HUES6 (cell line): ENCODE measurements around the gene LRRC75A.

Source experiments
- H3K27ac ChIP-seq: 2 replicates; pipeline ENCODE4 v1.7.0; 2013; ENCODE audit warnings: low read depth, mild to moderate bottlenecking, low read length, inconsistent platforms
- H3K27me3 ChIP-seq: 2 replicates; pipeline ENCODE4 v1.6.1; 2013; ENCODE audit warnings: low read length; ENCODE audit not compliant: control insufficient read depth, insufficient read depth
- H3K36me3 ChIP-seq: 2 replicates; pipeline ENCODE4 v1.6.1; 2013; ENCODE audit warnings: low read length; ENCODE audit not compliant: control insufficient read depth, insufficient read depth
- H3K4me1 ChIP-seq: 2 replicates; pipeline ENCODE4 v1.6.1; 2013; ENCODE audit warnings: low read length; ENCODE audit not compliant: control insufficient read depth, insufficient read depth
- H3K4me3 ChIP-seq: 2 replicates; pipeline ENCODE4 v1.5.1; 2013; ENCODE audit warnings: low read depth, low read length
- H3K9ac ChIP-seq: one replicate; pipeline ENCODE4 v1.6.1; 2013; ENCODE audit warnings: mild to moderate bottlenecking, low read length
- H3K9me3 ChIP-seq: 2 replicates; pipeline ENCODE4 v1.6.1; 2013; ENCODE audit warnings: low read depth, low read length; ENCODE audit not compliant: control insufficient read depth, insufficient read depth

The LRRC75A gene

DNA sequence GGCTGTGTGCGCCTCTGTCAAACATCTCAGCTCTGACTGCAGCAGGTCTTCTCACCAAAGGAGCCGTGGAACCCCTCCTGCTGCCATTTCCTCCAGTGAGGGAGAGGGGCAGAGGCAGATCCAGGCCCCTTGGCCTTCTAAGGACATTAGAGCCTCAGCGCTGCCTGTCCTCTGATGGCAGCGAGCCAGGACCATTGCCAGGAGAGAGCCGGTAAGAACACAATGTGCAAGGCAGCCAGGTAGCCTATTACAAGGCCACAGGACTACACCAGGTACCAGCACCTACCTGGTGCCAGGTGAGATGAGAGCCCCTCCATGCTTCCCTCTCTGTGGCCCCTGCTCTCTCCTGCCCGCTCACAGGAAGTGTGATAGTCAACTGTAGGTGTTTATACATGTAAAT is 11.0 kb downstream of the LRRC75A start:
- H3K9me3 ChIP-seq, result no peaks in the 10 kb centered on the region
- no peaks in the 10 kb centered on the region for H3K27me3 ChIP-seq
- H3K36me3 ChIP-seq, result no peaks in the 10 kb centered on the region
- H3K27ac ChIP-seq, result no peak overlapping the region
- no peak overlapping the region for H3K9ac ChIP-seq
- H3K4me3 ChIP-seq, result no peak overlapping the region
- H3K4me1 ChIP-seq, result peaks cover 40% of the 10 kb centered on the region

DNA sequence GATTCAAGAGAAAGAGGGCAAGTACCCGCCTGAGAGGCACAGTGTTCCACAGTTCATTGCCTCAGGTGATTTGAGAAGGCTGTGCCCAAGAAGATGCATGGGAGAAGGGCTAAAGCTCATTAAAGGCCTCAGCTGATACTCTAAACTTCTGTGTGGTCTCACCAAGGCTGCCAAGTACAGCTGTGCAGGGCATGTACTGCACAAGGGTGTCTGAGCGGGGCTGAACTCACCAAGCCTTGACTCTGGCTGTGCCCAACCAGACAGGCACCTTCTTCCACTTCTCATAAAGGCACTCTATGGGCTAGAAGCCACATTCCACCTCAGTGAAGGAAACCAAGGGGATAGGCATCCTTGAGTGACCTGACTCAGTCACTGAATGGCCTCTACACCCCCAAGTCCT is 12.7 kb downstream of the LRRC75A start:
- Histone ChIP-seq H3K27ac (no peak overlapping the region), H3K36me3 (no peaks in the 10 kb centered on the region), H3K9me3 (no peaks in the 10 kb centered on the region), H3K4me1 (peaks cover 25% of the 10 kb centered on the region), H3K4me3 (no peak overlapping the region), H3K9ac (no peak overlapping the region), H3K27me3 (no peaks in the 10 kb centered on the region)

- Histone ChIP-seq H3K36me3 (no peaks in the 10 kb centered on the region), H3K27ac (no peak overlapping the region), H3K9me3 (no peaks in the 10 kb centered on the region), H3K4me3 (no peak overlapping the region), H3K27me3 (no peaks in the 10 kb centered on the region), H3K9ac (no peak overlapping the region), H3K4me1 (peaks cover 27% of the 10 kb centered on the region)
Observed at GRCh38 chr17:16478649-16479048, 13.3 kb downstream of the LRRC75A start.

GRCh38 chr17:16477666-16478065 is 14.3 kb downstream of the LRRC75A start:
- Histone ChIP-seq H3K27ac (peak overlapping the region; percentile 48; the same call in 1 of the 2 replicates), H3K4me3 (no peak overlapping the region), H3K36me3 (no peaks in the 10 kb centered on the region), H3K4me1 (peaks cover 34% of the 10 kb centered on the region), H3K9ac (peak overlapping the region; percentile 64), H3K27me3 (no peaks in the 10 kb centered on the region), H3K9me3 (no peaks in the 10 kb centered on the region)

DNA sequence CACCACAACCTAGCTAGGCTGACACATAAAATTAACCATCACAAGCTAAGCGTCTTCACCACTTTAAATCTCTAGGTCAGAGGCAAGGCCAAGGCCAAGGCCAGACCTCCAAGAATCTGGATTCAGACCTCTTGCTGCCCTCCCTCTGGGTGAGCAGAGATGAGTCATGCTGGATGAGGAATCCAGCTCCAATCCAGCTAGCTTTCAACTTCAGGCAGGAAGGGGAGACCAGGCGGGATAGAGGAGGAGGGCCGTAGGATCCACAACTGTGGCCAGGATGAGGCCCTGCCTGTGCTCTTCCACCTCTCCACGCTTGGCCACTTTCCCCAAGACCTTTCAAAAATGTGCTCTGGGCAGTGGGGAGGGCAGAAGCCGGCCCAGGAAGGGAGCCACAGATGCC is 14.7 kb downstream of the LRRC75A start:
- no peaks in the 10 kb centered on the region for H3K27me3 ChIP-seq

DNA sequence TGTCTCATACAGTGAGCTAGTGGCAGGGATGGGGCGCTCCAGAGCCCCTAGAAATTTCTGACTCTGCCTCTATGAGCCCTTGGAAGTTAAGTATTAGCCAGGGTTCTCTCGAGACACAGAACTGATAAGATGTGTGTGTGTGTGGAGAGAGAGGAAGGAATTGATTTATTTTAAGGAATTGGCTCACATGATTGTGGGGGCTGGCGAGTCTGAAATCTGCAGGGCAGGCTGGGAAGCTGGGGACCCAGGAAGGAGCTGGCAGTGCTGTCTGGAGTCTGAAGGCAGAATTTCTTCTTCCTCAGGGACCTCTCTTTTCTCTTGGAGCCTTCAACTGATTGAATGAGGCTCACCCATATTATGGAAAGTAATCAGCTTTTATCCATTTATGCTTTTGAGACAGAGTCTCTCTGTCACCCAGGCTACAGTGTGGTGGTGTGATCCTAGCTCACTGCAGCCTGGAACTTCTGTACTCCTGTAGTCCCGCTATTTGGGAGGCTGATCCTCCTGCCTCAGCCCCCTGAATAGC is 16.8 kb downstream of the LRRC75A start:
- no peak overlapping the region for H3K9ac ChIP-seq
- no peaks in the 10 kb centered on the region for H3K36me3 ChIP-seq
- no peak overlapping the region for H3K4me3 ChIP-seq
- H3K27ac ChIP-seq, result no peak overlapping the region
- no peaks in the 10 kb centered on the region for H3K9me3 ChIP-seq
- peaks cover 34% of the 10 kb centered on the region for H3K4me1 ChIP-seq
- no peaks in the 10 kb centered on the region for H3K27me3 ChIP-seq

More for the DNA sequence above, 14.7 kb downstream of the LRRC75A start:
- peak overlapping the region; percentile 48; the same call in 1 of the 2 replicates for H3K27ac ChIP-seq
- H3K4me3 ChIP-seq, result no peak overlapping the region
- peaks cover 38% of the 10 kb centered on the region for H3K4me1 ChIP-seq
- no peaks in the 10 kb centered on the region for H3K36me3 ChIP-seq
- H3K9ac ChIP-seq, result peak overlapping the region; percentile 64
- H3K9me3 ChIP-seq, result no peaks in the 10 kb centered on the region

- Histone ChIP-seq H3K9ac (no peak overlapping the region), H3K9me3 (no peaks in the 10 kb centered on the region), H3K27ac (no peak overlapping the region), H3K4me3 (no peak overlapping the region), H3K4me1 (peaks cover 35% of the 10 kb centered on the region), H3K36me3 (no peaks in the 10 kb centered on the region), H3K27me3 (no peaks in the 10 kb centered on the region)
Observed at GRCh38 chr17:16474012-16474725, 17.8 kb downstream of the LRRC75A start.

- no peaks in the 10 kb centered on the region for H3K36me3 ChIP-seq
- H3K4me3 ChIP-seq, result no peak overlapping the region
- no peak overlapping the region for H3K9ac ChIP-seq
- H3K27me3 ChIP-seq, result no peaks in the 10 kb centered on the region
- peaks cover 35% of the 10 kb centered on the region for H3K4me1 ChIP-seq
- H3K27ac ChIP-seq, result no peak overlapping the region
- no peaks in the 10 kb centered on the region for H3K9me3 ChIP-seq
Observed at GRCh38 chr17:16473044-16474011, 18.7 kb downstream of the LRRC75A start.

DNA sequence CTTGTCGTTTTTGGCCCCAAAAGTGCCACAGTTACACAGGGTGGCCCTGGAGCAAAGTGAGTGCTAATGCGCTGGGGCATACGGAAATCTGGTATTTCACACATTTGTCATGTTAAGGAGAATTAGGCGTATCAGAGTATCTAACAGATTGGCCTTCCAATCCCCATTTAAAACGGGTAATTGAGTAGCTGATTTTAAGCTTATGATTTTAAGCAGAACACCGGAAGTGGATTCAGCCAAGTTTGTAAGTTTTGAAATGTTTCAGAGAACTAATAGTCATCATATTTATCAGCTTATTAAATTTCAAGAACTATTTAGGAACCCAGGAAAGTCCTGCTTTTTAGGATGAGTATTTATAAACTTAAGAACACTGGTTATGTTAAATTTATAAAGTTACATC is 19.5 kb downstream of the LRRC75A start:
- Histone ChIP-seq H3K4me1 (peaks cover 30% of the 10 kb centered on the region), H3K4me3 (no peak overlapping the region), H3K27me3 (no peaks in the 10 kb centered on the region), H3K9me3 (no peaks in the 10 kb centered on the region), H3K36me3 (no peaks in the 10 kb centered on the region), H3K27ac (no peak overlapping the region), H3K9ac (no peak overlapping the region)

DNA sequence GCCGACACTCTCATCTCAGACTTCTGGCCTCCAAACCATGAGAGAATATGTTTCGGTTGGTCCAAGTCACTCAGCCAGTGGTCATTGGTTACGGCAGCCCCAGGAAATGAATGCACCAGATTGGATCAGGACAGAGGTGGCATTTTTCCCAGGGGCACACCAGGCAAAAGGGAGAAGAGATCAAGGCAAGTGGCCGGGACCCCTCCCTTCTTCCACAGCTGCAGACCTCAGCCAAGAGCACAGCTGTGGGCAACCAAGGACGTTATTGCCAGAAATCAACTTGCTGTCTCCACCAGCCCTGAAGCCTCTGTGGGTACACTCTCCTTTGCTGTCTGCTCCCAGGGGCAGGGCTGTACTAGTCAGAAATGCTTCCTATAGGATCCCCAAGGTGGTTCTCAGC is 20.7 kb downstream of the LRRC75A start:
- H3K9ac ChIP-seq, result no peak overlapping the region
- peaks cover 24% of the 10 kb centered on the region for H3K4me1 ChIP-seq
- no peak overlapping the region for H3K27ac ChIP-seq
- no peaks in the 10 kb centered on the region for H3K9me3 ChIP-seq
- no peaks in the 10 kb centered on the region for H3K36me3 ChIP-seq
- H3K27me3 ChIP-seq, result no peaks in the 10 kb centered on the region
- H3K4me3 ChIP-seq, result no peak overlapping the region

- H3K27ac ChIP-seq, result no peak overlapping the region
- H3K4me3 ChIP-seq, result no peak overlapping the region
- peaks cover 32% of the 10 kb centered on the region for H3K4me1 ChIP-seq
Observed at GRCh38 chr17:16470265-16470664, 21.7 kb downstream of the LRRC75A start.

More at GRCh38 chr17:16470265-16470664, 21.7 kb downstream of the LRRC75A start:
- H3K9ac ChIP-seq, result no peak overlapping the region
- H3K9me3 ChIP-seq, result no peaks in the 10 kb centered on the region
- no peaks in the 10 kb centered on the region for H3K27me3 ChIP-seq
- H3K36me3 ChIP-seq, result no peaks in the 10 kb centered on the region
